Kasumi-1 (cell line): Measurements from ENCODE around the gene TPCN1.

Experiments
- DNase-seq, 2 experiments: peaks; one replicate each; lab custom pipeline; 2025; lab: John Stamatoyannopoulos, UW

The TPCN1 gene

DNA sequence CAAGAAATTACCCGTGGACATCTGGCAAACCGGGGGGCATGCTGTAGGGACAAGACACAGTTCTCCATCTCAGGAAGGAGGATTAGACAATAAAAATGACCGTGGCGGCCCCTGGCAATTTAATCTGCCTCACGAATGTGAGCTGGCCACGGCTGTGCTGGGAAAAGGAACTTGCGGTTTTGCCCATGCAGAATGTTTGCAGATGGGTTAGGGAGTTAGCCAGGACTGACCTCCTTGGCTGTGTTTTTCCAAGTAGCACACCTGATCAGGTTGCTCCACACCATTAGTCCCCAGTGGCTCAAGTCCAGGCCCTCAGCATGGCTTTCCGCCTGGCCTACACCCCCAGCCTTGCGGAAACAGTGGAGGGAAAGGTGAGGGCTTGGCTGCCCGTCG, 20.8 kb downstream of the TPCN1 start:
- no peak for DNase-seq

DNA sequence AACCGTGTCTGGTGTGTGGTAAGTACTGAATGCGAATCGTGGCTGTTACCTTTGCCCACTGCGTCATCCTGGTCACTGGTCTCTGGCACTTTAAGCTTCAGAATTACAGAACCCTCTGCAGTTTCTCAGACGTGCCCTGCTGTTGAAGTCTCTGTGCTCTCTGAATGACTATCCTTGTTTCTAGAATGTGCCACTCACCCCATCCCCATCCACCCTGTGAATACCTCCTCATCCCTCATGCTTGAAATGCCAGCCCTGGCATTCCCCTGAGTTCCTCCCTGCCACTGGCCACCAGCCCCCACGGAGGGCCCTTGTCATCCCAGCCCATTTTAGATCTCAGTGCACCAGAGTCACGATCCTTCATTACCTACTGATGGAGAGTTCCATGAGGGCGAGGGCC, 21.3 kb downstream of the TPCN1 start:
- no peak for DNase-seq

DNA sequence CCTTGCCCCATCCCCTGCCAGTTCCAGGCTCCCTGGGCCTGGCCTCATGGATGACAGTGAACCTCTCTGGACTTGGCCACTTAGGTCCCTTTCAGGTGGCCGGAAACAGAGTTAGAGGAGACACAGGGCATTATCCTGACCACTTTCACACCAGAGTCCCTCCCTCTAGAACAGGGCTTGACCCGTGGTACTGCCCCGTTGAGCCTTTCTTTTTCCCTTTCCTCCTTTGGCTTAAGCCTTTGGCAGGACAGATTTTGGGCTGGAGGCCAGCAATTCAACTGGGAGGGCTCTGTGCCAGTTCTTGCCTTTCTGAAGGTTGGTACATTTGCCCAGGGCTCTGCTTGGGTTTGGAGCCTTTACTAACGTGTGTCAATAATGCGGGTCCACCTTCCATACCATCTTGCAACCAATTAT, 22.8 kb downstream of the TPCN1 start:
- no peak for DNase-seq

DNA sequence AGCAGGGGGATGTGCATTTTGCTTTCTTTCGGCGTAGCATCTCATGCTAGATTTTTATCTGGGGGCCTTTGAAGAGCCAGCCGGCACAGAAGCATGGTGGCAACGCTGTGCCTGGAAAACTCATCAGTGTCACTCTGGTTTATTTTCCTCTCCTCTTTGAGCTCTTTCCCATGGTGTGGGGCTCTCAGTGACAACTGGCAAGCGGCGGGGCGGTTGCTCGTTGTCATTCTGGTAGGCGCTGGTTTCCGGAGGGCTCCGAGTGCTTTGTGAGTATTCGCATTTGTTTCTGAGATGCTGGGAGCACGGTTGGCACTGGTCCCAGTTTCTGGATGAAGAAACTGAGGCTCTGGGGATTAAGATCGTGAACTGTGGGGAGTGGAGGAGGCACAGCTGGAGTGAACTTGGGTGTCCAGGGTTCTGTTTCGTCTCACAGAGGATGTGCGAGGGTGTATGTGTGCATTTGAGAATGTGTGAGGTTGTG, 23.3 kb downstream of the TPCN1 start:
- no peak for DNase-seq

DNA sequence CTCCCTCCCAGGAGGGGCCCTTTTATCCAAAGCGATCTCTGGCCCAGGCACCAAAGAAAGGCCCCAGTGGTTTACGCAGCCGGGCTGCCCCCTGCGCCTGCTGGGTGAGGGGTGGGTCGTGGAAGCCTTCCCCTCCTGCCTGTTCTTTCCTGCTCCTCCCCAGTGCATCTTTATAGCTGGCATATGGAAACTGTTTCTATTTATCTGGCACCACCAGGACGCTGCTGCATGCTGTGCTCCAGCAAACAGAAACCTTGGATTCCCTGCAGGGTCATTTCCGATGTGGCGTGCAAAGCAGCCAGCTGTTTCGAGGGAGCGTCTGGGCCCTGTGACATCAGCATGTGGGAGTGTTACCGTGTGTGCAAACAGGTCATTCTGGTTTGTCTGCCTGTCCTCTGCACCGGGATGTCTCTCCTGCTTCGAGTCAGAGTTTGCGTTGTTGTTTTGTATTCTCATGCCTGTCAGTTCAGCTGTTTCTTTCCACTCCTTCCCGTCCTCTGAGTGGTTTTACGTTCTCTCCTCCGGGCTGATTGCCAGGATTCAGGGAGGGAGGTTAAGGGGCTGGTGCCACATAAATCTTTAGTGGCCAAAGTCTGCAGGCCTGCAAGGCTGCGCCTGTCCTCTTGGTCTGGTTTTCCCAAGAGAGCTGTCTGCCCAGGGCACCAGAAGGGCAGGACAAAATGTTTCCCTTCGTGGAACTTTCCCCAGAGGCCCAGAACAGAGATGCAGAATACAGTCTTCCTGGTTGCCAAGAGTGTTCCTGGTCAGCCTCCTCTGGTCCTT, 24.6 kb downstream of the TPCN1 start:
- DNase-seq: no peak

DNA sequence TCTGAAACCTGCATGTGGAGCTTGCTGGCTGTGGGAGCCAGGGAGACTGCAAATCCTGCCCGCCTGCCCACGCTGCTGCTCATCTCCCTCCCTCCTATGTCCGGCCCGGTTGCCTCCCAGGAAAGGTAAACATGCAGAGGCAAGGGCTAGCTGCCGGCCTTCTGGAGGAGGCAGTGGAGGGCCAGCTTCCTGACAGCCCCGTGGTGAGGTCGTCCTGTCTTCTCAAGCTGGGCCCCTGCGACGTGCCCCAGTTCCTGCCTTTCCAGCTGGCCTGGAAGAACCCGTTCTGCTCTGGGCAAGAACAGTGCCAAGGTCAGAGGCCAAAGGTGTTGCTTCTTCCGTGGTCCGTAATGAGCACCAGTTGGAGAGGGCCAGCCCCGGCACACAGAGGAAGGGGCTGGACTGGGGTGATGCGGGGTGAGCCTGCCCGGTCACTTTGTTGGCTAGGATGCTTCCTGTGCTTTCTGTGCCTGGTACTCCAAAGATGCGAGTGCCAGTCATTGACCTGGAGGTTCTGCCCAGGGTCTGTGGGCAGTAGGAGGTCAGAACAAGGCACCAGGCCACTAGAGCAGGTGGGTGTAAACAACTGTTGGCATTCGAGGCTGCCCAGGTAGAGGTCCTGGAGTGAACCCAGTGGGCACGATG, 25.3 kb downstream of the TPCN1 start:
- DNase-seq: no peak

DNA sequence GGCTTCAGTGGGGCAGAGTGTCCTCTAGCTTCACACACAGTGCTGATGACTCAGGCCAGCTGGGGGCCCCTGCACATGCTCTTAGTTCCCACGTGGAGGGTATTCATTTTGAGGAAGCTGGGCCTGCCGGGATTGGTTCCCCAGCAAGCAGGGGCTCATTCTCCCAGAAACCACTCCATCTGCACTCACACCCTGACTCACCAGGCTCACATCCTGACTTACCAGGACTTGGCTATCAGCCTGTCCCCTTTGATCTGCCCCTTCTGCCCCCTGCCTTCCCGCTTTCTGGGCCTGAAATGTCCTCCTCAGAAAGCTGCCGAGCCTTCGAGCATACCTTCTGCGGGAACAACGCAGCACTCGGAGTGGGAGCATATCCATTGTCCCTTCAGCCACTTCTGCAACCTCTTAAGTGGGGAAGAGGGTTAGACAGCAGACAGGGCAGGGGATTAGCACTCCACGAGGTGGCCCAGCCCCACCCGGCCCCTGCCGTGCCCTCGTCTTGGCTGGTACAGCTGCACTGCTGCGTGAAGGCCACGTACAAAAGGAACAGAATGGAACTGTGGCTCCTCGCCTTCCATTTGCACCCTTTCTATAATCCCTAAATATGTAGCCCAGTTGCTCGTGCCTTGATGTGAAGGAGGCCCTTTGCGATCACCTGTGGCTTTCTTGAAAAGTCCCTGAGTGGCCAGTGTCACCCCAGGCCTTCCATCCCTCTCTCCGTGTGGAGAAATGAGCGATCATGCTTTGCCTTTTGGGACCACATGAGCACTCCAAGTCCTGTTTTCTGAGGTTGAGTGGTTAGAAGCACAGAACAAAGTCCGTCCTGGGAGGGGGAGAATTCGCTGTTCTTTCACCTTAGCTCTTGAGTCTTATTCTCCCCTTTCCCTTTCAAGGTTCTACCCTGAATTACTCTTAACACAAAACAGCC, 26.1 kb downstream of the TPCN1 start:
- peak; percentile 58 to 70 for DNase-seq

DNA sequence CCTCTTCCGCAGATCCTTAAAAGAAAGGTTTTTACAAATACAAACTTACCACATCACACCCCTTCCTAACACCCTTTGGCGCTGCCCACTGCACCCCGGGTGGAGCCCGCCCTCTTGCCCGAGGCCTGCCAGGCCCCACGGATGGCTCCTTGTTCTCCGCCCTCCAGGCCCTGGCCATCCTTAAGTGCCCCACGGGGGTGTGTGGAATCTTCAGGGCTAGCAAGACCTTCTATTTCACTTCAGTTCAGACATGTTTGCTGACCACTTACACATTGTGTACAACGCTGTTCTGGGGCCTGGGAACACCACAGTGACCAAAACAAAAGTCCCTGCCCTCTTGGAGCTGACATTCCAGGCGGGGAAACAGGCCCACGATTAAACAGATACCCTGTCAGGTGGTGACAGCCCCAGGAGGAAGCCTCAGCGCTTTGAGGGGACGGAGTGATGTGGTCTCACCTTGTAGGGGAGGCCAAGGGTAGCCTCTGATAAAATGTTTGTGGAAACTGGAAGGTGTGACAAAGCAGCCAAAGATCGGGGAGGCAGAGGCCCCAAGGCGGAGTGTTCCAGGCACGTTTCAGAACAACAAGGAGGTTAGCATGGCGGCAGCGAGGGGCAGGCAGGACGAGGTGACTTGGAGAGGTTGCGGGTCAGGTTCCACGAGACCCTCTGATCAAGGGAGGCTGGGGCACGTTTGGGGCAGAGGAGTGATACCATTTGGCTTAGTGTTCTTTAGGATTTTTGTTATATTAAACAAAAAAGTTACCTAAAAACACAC, 27.0 kb downstream of the TPCN1 start:
- no peak for DNase-seq

DNA sequence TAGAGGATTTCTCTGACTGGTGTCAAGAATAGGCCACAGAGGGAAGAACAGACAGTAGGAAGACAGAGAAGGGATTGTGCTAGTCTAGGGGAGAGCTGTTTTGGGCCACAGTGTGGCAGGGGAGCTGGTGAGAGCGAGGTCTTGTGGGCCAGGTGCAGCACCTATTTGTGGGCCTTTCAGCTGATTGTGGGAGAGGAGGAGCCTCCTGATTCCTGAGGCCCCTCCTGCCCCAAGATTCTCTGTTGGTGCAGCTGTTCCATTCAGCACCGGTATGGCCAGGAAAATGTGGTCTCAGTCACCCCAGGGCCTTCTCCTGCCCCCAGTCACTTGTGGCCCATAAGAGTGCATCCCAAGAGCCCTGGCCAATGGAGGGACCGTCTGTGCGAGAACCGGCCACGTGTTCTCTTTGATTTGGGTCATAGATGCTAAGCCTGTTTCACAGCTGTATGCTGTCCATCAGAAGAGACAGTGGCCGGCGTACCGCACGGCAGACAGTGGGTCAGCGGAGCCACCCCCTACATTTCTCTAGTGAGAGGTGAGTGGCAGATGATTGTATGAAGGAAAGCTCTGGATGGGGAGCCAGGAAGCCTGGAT, 27.7 kb downstream of the TPCN1 start:
- no peak for DNase-seq

DNA sequence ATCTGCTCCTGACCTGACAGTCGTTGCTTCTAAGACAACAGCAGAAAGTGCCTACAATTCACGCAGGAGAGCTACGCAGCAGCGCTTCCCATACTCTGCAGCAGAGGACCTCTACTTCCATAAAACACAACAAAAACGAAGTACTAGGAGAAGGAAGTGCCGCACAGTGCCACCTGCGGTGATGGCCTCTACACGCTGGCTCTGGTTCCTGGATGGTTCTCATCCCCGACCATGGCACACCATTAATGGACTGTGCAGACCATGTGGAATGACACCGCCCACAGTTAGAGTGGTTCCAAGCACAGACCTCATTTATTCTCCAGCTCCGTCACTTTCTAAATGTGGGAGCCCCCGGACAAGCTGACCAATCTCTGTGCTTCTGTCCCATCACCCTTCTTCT, 28.3 kb downstream of the TPCN1 start:
- no peak for DNase-seq

DNA sequence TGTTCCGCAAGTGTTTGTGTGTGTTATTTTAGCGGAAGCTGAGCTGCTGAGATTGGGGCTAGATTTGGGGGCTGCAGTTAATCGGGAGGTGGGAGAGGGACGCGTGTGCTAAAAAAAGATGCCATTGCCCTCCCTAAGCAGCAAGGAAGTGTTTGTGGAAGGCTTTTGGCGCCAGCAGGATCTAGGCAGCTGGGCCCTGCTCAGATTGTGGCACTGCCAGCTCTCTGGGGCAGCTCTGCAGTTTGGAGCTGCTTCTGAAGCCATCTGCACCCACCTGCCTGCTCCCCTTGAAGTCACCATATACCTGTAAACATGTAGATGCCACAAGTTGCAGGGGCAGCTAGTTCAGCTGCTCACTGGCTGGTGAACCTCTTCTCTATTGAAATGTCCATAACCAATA, 28.8 kb downstream of the TPCN1 start:
- DNase-seq: no peak

DNA sequence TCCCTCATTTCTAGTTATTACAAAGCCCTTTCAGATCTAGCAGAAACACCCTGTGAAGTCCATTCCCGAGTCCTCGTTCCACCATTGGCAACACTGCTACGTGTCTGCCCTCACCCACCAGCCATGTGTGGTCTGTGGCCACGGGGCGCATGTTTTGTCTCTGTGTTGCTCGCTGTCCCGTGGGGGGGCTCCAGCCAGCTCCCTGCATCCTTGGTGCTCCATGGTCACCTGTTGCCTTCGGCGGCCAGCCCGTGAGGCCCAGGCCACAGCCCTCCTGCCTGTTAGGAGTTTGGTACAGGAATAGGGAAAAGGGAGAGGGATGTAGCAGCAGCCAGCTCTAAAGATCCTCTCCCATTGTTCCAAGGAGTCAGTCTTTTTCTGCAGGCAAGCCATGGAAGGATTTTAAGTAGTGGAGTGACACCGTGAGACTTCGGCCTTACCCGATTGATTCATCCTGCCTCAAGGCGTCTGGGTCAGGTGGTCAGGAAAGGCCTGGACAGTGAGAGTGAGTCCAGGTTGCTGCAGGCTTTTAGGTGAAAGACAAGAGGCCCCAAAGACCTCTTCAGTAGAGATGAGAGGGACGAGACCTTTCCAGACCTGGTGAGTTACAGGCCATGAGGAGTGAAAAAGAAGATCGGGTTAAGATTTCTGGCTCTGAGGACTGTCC, 30.3 kb downstream of the TPCN1 start:
- DNase-seq: no peak

DNA sequence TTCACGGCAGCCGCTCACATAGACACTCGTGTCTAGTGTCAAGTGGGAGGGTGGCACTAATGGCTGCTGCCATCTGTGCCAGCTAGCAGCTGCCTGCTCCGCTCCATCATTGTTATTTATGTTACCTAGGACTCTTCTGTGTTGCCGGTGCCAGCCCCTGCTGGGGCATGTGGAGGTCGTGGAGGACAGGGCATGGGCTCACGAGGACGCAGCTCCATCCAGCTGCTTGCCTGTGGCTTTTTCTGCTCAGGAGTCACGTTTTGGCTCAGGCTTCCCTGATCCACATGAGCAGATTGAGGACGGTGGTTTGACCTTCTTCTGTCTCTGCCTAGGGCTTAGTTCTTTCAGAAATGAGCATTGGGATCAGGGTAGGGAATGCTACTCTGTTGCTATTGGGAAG, 31.2 kb downstream of the TPCN1 start:
- DNase-seq: no peak

DNA sequence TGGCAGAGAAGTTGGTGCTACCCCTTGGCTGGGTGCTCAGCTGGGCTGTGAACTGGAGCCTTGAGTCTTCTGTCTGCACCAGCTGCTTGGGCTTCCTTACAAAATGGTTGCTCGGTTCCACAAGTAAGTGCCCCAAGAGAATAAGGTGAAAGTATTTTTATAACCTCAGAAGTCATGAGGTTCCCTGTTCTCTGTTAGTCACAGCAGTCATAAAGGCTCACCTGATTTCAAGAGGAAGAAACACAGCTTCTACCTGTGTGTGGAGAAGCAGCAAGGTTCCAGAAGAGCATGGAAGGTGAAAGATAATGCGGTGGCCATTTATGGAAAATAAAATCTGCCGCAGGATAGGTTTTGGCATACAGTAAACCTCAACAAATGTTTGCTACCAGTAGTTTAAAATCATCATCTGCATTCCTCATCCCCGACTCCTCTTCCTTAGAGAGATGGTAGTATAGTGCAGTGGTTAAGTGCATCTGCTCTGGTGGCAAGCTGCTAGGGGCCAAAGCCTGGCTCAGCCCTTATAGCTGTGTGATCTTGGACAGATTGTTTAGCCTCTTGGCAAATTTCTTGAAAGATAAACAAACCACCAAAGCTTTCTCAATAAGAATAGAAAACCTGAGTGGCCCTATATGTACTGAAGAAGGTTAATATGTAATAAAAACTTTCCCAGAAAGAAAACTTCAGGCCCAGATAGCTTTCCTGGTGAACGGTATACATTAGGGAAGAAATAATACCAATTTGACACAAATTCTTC, 32.4 kb downstream of the TPCN1 start:
- DNase-seq: no peak

DNA sequence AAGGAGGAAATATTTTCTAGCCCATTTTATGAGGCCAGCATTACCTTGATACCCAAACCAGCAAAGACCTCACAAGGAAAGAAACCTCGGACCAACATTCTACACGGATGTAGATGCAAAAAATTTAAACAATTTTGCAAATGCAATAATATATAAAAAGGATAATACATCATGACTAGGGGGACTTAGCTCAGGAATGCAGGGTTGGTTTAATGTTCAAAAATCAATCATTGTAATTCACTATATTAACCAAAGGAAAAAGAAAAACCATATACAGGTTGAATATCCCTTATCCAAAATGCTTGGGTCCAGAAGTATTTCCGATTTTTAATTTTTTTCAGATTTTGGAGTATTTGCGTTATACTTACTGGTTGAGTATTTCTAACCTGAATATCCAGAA, 33.0 kb downstream of the TPCN1 start:
- no peak for DNase-seq

DNA sequence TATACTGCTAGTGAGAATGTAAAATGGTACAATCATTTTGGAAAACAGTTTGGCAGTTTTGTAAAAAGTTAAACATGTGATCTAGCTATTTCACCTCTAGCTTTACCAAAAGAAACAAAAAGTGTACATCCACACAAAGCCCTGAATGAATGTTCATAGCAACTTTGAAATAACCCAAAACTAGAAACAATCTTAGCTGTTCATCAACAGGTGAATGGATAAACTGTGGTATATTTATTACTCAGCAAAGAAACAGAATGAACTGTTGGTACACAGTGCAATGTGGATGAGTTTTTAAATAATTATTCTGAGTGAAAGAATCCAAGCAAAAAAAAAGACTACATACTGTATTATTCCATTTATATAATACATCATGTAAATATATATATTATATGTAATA, 36.3 kb downstream of the TPCN1 start:
- DNase-seq: no peak

DNA sequence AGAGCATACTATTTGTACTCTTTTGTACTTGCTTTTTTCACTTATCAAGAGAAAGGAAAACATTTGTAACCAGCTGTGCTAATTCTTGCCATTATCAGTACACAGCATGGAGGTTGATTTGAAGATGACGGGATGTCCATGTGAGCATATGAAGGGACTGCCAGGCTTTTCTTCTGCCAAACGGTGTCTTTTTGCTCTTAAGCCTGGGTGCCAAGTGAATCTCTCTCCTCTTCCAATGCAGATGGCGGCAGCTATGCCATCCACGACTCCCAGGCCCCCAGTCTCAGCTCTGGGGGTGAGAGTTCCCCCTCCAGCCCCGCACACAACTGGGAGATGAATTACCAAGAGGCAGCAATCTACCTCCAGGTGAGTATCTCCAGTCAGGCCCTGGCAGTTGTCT, 38.9 kb downstream of the TPCN1 start:
- DNase-seq: no peak

DNA sequence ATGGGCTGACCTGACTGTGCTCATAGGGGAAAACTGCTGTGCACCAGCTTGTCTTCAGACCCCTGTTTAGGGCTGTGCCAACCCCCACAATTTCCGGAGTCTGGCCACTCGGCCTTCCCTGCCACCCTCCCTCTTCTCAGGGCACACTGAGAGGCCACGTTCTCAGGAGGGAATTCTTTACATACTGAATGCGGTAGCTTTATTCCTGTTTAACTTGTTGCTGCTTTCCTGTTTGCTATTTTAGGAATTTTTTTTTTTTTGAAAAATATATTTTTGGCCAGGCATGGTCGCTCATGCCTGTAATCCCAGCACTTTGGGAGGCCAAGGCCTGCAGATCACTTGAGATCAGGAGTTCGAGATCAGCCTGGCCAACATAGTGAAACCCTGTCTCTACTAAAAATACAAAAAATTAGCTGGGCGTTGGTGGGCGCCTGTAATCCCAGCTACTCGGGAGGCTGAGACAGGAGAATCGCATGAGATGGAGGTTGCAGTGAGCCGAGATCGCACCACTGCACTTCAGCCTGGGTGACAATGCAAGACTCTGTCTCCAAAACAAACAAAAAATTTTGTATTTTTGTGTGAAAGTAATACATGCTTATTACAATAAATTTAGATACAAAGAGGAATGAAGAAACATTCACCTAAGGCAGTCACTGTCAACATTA, 39.5 kb downstream of the TPCN1 start:
- no peak for DNase-seq

DNA sequence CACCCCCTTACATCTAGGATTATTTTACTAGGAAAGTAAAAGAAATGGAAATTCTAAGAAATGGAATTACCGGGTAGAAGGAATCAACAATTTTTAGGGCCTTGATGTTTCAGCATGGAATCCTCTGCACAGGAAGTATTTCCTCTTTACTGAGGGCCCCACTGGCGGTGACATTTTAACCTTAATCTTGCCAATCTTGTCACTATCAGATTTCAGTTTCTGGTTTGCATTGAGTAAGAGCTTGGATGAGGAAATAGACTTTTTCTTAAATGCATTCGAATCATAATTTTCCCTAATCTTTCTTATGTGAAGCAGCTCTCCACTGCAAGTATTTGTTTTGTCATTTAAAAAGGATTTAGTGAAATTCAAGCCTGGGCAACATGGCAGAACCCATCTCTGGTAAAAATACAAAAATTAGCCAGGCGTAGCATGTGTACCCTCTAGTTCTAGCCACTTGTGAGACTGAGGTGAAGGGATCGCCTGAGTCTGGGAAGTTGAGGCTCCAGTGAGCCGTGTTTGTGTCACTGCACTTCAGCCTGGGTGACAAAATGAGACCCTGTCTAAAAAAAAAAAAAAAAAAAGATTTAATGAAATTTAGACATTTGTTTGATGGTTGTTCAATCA, 40.7 kb downstream of the TPCN1 start:
- DNase-seq: peak; percentile 46 to 60
